Esophagus mucosa (tissue), 1 donor: ENCODE data around the gene FADS3. TPM values are rescaled to one million over a fixed set of nuclear protein-coding genes. Genes with fewer than 3 reads are reported as not detected.
"Not testable (repeated sequence)": the region's sequence is repeated elsewhere in the genome, so short reads cannot be mapped to it uniquely, and the experiment has no call there.

Source experiments
- ATAC-seq: fragments of 200-7000 bp; cut with Tn5 transposase; one replicate; pipeline ENCODE4 v1.9.1; 2020
- total RNA-seq: library from RNA; stranded (reverse); gene quantifications from one replicate; pipeline ENCODE4 v1.2.4, GENCODE V29; 2023
- donor health status: DM: yes; HTN: yes; CAD: no.

FADS3 gene
- total RNA-seq, 1 donor from 2014 or later: 3.0 TPM

- ATAC-seq: peak; percentile 54
Observed at GRCh38 chr11:61897387-61898246, 6.3 kb upstream of the FADS3 start.

- ATAC-seq: no peak
Observed at GRCh38 chr11:61896665-61897386, 5.5 kb upstream of the FADS3 start.

- ATAC-seq: no peak
Observed at GRCh38 chr11:61895718-61896059, 4.3 kb upstream of the FADS3 start.

- no peak for ATAC-seq
Observed at GRCh38 chr11:61895046-61895717, 3.8 kb upstream of the FADS3 start.

- ATAC-seq: no peak
Observed at GRCh38 chr11:61893981-61894380, 2.6 kb upstream of the FADS3 start.

- peak; percentile 39 for ATAC-seq
Observed at GRCh38 chr11:61892085-61892370, 683 bp upstream of the FADS3 start.

GRCh38 chr11:61890529-61891330 is 615 bp downstream of the FADS3 start:
- peak; percentile 10 for ATAC-seq

GRCh38 chr11:61889831-61890230 is 1.5 kb downstream of the FADS3 start:
- ATAC-seq: no peak

GRCh38 chr11:61888590-61888989 is 2.8 kb downstream of the FADS3 start:
- no peak for ATAC-seq

- no peak for ATAC-seq
Observed at GRCh38 chr11:61887839-61888494, 3.4 kb downstream of the FADS3 start.

- no peak for ATAC-seq
Observed at GRCh38 chr11:61886643-61887042, 4.7 kb downstream of the FADS3 start.

- no peak for ATAC-seq
Observed at GRCh38 chr11:61885784-61886580, 5.4 kb downstream of the FADS3 start.

GRCh38 chr11:61885166-61885778 is 6.1 kb downstream of the FADS3 start:
- no peak for ATAC-seq

- ATAC-seq: no peak
Observed at GRCh38 chr11:61883947-61884346, 7.4 kb downstream of the FADS3 start.

GRCh38 chr11:61883327-61883726 is 8.0 kb downstream of the FADS3 start:
- ATAC-seq: no peak

GRCh38 chr11:61882879-61883278 is 8.5 kb downstream of the FADS3 start:
- no peak for ATAC-seq

GRCh38 chr11:61882267-61882666 is 9.1 kb downstream of the FADS3 start:
- not testable (repeated sequence) for ATAC-seq

GRCh38 chr11:61881397-61881796 is 9.9 kb downstream of the FADS3 start:
- ATAC-seq: no peak

- no peak for ATAC-seq
Observed at GRCh38 chr11:61880454-61880853, 10.9 kb downstream of the FADS3 start.

- ATAC-seq: no peak
Observed at GRCh38 chr11:61880031-61880430, 11.3 kb downstream of the FADS3 start.

- ATAC-seq: no peak
Observed at GRCh38 chr11:61879152-61879551, 12.2 kb downstream of the FADS3 start.
